GM19452 (cell line): Measurements from ENCODE around the gene NDUFAF7.
A peak's percentile ranks its signal among the peaks of the same experiment; 100 is the strongest.
"Not testable (repeated sequence)": the region's sequence is repeated elsewhere in the genome, so short reads cannot be mapped to it uniquely, and the experiment has no call there.

Source experiments
- ATAC-seq: cut with Tn5 transposase; IDR thresholded peaks from one replicate; pipeline ENCODE4 v1.9.1; 2021; ENCODE audit not compliant: unreplicated experiment

NDUFAF7 gene, protein sequence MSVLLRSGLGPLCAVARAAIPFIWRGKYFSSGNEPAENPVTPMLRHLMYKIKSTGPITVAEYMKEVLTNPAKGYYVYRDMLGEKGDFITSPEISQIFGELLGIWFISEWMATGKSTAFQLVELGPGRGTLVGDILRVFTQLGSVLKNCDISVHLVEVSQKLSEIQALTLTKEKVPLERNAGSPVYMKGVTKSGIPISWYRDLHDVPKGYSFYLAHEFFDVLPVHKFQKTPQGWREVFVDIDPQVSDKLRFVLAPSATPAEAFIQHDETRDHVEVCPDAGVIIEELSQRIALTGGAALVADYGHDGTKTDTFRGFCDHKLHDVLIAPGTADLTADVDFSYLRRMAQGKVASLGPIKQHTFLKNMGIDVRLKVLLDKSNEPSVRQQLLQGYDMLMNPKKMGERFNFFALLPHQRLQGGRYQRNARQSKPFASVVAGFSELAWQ

DNA sequence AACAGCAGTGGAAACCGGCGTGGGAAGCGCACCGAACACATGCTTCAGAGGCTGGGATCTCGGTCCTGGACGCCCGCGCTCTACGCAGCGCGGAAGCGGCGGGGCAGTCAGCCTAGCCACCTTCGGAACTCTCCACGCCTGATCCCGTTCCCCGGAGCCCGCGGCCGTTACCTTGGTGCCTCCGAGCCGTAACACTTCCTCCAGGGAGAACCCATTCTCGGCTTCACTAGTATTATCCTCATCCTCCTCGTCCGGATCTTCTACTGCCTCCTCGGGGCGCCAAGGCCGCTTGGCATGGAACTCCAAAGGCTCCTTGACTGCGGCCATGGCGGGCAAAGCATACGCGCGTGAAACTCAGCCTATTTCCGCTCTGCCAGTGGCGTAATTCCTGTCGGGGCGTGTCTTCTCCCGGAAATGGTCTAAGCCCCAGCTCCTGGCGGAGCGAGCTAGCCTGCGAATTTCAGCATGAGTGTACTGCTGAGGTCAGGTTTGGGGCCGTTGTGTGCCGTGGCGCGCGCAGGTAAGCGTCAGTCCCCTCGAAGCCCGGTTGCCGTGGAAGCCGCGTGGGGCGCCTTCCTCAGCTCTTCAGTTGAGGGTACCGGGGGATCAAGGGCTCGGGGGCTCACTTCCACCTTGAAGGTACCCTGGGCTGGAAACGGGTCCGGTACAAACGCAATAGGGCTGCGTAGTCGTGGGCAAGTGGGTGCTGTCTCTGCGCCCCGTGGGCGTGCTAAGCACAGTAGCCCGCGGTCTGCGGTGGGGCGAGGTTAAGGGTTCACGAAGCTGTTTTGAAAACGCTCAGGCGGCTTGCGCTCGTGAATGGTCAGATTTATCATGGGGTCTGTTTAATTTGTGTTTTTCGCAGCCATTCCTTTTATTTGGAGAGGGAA, at the start of gene NDUFAF7, which contains the start of gene CEBPZ:
NDUFAF7 (plus strand) TSS at position 418 of the 890 bp plus-strand sequence; CDS start at position 466, 48 bp downstream.
CEBPZ (minus strand) TSS at position 356 of the 890 bp plus-strand sequence; CDS start at position 327, 29 bp downstream.
- ATAC-seq = peak; percentile 93

DNA sequence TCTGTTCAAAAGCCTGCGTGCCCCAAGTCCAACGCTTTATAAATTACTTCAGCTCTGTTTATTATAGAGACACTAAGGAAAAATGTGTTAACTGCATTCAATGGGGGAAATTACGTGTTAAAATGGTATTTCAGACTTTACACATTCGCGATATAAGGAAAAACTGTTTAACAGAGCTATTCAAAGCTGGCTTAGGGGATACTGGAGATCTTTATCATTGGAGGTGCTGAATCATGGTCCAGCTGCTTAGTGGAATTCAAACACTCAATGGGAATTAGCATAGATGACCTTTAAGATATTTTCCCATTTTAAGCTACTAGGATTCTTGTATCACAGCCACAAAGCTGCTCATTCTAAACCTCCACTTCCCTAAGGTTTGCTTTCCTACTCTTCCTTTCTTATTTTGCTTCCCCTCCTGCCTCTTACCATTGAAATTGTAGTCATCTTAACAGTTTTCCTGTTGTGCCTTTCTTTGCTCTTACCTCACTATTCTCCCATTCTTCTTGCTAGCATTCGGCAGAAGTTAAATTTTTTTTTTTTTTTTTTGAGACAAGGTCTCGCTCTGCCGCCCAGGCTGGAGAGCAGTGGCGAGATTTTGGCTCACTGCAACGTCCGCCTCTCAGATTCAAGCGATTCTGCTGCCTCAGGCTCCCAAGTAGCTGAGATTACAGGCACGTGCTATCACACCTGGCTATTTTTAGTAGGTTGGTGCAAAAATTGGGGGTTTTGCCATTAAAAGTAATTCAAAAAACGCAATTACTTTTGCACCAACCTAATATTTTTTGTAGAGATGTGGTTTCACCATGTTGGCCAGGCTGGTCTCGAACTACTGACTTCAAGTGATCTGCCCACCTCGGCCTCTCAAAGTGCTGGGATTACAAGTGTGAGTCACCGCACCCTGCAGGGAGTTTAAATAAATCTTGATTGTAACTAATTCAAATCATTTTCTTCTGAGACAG, 49.5 kb upstream of the NDUFAF7 start:
- no peak for ATAC-seq

DNA sequence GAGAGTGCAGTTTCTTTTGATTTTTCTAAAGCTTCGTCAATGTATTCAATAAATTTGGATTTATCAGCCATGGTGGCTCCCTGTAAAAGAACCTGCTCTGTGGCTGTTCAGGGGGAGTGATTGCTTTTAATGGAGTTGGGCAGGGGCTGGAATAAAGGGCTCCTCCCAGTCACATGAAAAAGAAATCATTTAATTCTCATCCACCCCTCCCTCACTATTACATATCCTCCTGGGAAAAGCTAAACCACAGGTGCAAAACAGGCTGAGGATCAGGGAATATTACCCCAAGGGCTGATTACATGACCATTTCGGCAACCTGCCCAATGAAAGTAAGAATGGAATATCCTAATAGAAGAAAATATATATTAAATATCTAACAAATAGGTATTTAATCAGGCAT, 42.9 kb upstream of the NDUFAF7 start, which contains the start of gene SULT6B1:
SULT6B1 (minus strand) TSS at position 101 of the 400 bp plus-strand sequence; CDS start at position 71, 30 bp downstream.
- no peak for ATAC-seq

DNA sequence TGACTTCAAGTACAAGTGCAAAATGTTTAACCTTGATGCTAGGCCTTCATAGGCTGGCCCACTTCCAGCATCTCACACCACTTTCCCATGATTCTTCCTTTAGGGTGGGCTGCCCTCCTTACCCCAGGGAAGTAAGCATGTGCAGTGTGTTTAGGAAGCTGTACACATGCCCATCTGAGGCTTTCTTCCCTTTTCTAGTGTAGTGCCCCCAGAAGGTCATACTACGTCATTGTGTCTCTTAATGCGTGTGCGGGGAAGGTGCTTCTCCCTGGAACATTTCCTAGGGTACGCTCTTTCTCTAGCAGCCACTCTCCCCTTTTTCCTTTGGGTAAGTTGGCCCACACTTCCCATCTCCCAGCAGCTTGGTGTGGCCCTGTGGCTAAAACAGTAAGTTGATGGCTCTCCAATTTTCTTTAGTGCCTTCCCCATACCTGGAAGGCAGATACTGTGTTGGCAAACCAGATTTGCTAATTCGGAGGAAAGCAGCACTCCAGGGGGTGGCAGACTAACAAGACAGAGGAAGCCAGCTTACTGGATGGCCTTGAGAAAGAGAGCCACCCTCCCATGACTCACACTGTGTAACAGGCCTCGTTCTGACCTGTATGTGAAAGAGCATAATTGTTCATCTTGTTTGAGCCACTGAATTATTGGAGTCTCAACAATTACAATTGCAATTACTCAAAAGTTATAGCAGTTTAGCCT, 41.9 kb upstream of the NDUFAF7 start:
- no peak for ATAC-seq

DNA sequence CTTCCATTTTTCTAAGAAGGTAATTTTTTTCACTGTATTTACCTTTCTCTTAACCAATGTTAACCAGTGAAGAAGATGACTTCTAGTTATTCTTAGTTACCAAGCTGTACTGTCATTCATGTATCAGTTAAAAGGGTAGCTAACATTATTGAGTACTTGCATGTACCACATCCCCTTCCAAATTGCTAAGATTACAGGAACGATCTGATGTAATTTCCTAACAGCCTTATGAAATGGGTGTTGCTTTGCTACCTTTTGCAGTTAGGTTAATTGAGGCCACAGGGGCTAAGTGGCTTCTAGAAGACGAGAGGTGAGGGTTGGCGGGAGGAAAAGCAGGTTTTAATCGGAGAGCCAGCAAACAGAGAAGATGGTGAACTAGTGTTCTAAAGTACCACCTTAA, 41.2 kb upstream of the NDUFAF7 start:
- ATAC-seq = no peak

DNA sequence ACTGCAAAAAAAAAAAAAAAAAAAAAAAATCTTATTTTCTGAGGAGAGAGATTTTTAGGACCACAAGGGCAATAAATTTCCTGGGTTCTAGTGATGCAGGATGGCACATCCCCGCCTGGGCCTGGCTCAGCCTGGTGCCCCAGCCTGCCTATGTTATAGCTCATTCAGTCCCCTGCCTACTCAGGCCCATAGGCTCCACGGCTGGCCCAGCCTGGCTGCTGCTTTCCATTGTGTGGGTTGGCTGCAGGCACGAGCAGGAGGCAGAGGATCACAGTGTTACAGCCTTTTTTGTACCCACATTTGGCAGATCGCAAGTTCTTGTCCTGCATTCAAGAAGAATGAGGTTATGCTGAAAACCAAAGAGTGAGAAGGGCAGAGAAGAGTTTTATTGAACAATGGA, 40.2 kb upstream of the NDUFAF7 start:
- no peak for ATAC-seq

DNA sequence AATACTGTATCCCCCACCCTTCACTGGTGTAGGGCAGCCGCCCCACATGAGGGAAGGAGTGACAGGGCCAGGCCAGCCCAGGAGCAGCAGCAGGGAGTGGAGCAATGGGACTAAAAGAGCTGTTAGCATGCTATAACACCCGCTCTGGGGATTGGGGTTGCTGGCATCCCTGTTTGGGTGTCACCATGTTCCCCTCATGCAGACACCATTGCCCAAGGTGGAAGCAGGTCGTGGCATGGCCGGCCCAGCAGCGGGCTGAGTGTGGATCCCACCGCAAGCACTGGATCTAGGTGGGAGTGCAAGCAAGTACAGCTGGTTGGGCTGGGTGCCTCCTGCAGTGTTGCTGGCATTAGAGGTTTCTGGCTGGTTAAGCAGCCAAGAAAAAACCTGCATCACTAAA, 39.7 kb upstream of the NDUFAF7 start:
- no peak for ATAC-seq

DNA sequence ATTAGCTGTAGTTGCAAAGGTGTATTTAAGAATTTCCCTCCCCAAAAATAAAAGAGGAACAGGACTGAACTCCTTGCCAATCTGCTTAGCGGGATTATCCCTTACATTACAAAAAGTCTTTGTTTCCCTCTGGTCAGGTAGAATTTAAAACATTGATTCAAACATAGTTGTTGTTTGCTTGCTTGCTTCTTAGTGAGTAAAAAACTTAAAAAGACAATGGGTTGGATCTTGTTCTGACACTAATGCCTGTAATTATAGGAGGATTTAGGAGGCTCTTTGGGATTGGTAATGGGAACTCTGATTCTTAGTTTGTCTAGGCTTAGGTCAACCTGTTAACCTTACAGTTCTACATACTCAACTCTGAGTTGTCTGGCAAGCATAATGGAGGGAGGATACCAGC, 38.9 kb upstream of the NDUFAF7 start:
- ATAC-seq = no peak

DNA sequence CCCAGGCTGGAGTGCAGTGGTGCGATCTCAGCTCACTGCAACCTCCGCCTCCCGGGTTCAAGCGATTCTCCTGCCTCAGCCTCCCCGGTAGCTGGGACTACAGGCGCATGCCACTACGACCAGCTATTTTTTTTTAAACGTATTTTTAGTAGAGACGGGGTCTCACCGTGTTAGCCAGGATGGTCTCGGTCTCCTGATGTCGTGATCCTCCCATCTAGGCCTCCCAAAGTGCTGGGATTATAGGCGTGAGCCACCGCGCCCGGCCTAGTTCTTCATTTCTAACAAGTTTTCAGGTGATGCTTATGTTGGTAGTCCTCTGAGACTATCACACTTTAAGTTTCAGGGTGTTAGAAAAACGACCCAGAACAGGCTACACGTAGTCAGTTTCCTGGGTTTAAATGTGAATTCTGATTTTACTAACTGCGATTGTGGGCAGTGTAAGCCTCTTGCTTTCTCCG, 35.6 kb upstream of the NDUFAF7 start:
- ATAC-seq = not testable (repeated sequence)

DNA sequence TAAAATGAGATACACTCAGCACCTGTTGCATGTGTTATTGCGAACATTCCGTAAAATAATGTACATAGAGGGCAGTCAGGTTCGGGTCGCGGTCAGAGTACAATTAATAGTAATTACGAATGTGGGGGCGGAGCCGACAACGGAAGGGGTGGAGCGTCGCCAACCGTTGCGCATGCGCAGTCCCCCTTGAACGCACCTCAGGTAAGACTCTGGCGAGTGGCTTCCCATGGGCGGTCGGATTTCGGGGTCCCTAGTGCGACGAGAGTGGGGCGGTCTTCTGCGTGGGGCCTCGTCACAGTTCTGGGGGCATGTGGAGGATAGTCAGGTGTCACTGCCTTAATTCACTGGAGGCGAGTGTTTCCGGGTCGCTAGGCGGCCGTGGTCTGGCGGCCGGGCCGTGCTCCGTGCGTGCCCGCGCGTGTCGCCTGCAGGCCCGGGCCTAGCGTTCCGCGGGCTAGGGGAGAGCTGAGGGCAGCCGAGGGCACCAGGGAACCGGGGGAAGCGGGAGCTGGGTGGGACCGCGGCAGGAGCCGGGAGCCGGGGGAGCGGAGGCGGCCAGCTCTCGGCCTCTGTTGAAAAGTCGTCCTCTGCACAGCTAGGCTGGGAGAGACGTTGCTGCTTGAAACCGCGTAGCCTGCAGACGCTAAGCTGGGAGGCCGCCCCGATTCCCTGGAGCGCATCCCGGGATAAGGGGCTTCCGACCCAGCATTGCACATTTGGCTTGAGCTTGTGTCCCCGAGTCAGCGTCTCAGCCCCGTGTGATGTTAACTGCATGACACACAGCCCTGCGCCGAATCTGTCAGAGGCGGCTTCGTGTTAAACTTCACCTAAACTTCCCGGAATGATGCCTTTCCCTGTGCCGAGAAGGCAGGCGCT, 34.9 kb upstream of the NDUFAF7 start, which contains the start of gene CEBPZOS:
CEBPZOS (plus strand) TSS at position 177 of the 876 bp plus-strand sequence. CDS start 3,209 bp downstream, outside the sequence.
- peak; percentile 71 for ATAC-seq

DNA sequence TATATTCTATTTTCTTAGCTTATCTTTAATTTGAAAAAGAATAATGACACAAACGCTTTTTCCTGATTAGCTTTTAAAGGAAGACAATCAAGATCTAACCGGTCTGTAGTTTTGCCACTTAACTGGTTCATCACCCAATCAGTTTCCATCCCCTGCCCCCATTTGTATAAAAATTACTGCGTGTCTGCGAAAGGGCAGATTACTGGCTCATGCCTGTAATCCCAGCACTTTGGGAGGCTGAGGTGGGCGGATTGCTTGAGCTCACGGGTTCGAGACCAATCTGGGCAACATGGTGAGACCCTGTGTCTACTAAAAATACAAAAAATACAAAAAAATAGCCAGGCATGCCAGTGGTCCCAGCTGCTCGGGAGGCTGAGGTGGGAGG, 32.8 kb upstream of the NDUFAF7 start:
- ATAC-seq = no peak

DNA sequence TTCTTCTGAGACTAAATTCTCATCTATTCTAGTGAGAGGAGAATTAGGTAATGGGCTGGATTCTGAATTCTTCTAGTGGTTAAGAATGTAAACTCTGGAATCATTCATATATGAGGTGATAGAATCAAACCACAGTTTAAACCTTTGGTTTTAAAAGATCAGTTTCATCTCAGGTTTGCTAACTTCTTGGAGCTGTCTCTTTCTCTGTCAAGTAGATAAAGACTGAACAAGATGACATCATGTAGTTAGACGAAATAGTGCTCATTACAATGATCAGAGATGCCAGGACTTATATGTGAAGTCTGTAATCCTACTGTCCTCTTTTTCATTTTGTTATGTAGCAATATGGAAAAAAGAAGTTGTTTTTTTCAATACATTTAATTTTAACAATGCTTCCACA, 30.2 kb upstream of the NDUFAF7 start:
- no peak for ATAC-seq

DNA sequence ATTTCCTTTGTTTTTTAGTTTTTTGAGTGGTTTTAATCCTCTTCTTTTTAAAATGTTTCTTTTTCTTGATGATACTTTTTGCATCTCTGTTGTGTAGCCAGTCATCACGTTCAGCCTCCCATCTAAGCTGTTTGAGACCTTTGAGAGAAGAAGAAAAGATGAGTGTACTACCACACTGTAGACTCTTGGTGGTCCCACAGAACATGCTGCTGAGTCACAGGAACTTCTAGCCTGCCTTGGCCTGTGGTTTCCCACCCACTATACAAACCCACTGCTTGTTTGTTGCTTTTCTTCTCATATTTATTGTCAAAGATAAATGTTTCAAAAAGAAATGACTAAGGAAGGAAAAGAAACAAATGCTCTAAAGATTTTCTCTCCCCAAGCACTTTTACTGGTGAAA, 29.7 kb upstream of the NDUFAF7 start:
- ATAC-seq = no peak

DNA sequence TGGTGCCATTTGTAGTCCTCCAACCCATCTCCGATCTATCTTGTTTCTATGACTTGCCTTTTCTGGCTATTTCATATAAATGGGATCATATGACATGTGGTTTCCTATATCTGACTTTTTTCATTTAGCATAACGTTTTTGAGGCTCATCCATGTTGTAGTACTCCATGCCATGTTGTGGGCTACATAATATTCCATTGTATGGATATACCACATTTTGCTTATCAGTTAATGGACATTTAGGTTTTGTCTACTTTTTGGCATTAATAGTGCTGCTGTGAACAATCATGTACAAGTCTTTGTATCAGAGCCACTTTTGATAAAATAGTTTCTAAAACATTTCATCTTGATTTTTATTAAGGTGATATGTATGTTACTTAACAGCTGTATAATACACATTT, 27.8 kb upstream of the NDUFAF7 start:
- no peak for ATAC-seq

DNA sequence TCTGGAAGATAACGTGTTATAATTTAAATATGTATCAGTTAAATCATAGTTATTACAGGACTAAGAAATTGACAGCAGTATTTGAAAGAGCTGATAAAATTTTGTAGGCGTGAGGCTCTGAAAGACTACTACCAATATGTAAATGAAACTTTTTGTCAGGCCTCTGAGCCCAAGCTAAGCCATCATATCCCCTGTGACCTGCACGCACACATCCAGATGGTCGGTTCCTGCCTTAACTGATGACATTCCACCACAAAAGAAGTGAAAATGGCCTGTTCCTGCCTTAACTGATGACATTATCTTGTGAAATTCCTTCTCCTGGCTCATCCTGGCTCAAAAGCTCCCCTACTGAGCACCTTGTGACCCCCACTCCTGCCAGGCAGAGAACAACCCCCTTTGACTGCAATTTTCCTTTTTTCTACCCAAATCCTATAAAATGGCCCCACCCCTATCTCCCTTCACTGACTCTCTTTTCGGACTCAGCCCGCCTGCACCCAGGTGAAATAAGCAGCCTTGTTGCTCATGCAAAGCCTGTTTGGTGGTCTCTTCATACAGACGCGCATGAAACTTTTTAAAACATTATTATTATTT, 26.3 kb upstream of the NDUFAF7 start:
- ATAC-seq = not testable (repeated sequence)

DNA sequence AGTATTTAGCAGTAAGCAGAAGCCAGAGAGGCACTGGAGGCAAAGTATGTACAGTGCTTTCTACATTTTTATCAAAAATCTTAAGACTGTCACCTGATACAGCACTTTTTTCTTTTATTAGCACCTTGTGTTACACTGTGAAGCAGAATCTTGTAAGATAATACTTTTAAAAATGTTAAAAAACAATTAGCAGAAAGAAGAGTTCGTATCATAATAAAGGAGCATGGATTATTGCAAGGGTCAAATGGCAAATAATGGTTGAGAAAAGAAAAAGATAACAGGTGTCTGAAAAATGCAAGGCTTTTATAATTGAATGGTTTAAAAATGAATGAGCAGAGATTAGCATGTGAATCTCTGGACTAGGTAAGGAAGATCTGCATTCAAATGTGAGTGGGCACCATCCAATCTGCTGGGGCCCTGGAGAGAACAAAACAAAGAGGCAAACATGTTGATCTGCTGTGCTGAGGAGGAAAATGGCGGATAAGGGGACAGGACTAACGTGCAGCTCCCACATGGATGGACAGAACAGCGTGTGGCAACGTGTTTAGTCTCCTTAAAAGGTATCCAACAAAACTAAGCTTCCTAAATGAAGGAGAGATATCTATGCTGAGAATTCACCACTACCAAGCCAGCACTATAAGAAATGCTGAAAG, 25.6 kb upstream of the NDUFAF7 start:
- no peak for ATAC-seq

DNA sequence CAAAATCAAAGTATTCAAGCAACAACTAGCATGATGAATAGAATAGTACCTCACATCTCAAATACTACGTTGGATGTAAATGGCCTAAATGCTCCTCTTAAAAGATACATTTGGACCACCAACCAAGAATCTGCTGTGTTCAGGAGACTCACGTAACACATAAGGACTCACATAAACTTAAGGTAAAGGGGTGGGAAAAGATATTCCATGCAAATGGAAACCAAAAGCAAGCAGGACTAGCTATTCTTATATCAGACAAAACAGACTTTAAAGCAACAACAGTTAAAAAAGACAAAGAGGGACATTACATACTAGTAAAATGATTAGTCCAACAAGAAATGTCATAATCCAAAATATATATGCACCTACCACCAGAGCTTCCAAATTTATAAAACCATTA, 24.7 kb upstream of the NDUFAF7 start:
- not testable (repeated sequence) for ATAC-seq

DNA sequence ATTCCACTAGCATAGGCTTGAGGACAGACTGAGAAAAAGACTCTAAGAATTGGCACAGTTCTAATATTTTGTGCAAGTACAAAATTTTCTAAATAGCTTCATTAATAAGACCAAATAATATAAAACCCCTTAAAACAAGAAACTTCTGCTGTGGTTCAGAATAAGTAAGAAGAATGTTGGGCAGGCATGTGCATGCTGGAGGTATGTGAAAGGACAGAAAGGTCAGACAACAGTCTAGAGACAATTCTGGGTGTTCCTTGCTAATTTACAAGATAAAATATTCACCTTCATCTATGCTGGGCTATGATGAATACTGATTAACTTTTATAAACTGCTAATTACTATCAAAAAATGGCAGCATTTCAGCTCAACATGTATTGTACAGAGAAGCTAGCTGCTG, 20.2 kb upstream of the NDUFAF7 start:
- ATAC-seq = no peak
